Stimulated activated naive CD8-positive, alpha-beta T cell treated with anti-CD3 and anti-CD28 coated beads, Interleukin-15, amount 100 ng/mL, for 72 hours (primary cell): Measurements from ENCODE around the gene IFNG.
A peak's percentile ranks its signal among the peaks of the same experiment; 100 is the strongest.
"Not testable (repeated sequence)": the region's sequence is repeated elsewhere in the genome, so short reads cannot be mapped to it uniquely, and the experiment has no call there.

Experiments used
- ATAC-seq: fragments of 150-1000 bp; cut with Tn5 transposase; 2 replicates; pipeline ENCODE4 v1.10.0; 2021; ENCODE audit warnings: mild to moderate bottlenecking, moderate library complexity
- DNase-seq, 2 donors: peaks; one replicate each; pipeline ENCODE4 v3.0.0; 2021 to 2022
- H3K27ac Mint-ChIP-seq, 2 donors: one replicate each; pipeline ENCODE4 v1.8.0; 2022; ENCODE audit warnings: mild to moderate bottlenecking in 2 of 2, mixed read lengths in 2 of 2, moderate library complexity in 2 of 2
- H3K27me3 Mint-ChIP-seq: one replicate; pipeline ENCODE4 v1.8.0; 2022; ENCODE audit warnings: mixed read lengths
- H3K4me1 Mint-ChIP-seq: one replicate; pipeline ENCODE4 v1.8.0; 2022; ENCODE audit warnings: mild to moderate bottlenecking, mixed read lengths
- H3K4me3 Mint-ChIP-seq, 2 donors: one replicate each; pipeline ENCODE4 v1.8.0; 2022; ENCODE audit warnings: mild to moderate bottlenecking in 2 of 2, mixed read lengths in 2 of 2, moderate library complexity in 1 of 2
- H3K9me3 Mint-ChIP-seq, 2 donors: one replicate each; pipeline ENCODE4 v1.8.0; 2022; ENCODE audit warnings: mixed read lengths in 2 of 2

The IFNG gene

DNA sequence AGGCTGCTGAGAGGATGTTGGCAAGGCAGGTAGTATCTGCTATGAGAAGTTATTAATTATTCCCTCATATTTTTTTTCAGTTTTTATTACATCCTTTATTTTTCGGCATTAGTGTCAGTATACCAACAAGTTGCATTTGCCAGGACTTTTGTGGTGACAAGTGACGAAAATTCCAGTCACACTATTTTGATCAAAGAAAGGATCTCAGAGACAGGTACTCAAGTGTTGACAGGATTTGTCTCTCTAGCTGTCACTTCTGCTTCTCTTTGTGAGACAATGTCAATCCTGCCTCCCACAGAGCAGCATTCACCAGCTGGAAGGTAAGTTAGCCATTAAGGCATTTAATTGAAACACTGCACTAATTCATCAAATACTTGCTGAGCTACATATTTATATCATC lies 18.0 kb upstream of the IFNG start:
- Mint-ChIP-seq H3K27ac (peak overlapping the region in 1 of 2 donors; percentile 96), H3K27me3 (no peaks in the 10 kb centered on the region), H3K4me1 (peaks cover 83% of the 10 kb centered on the region), H3K9me3 (no peaks in the 10 kb centered on the region), H3K4me3 (peak overlapping the region in 1 of 2 donors; percentile 73)
- ATAC-seq, result no peak
- DNase-seq, result no peak

GRCh38 chr12:68176257-68176656 lies 16.7 kb upstream of the IFNG start:
- ATAC-seq (peak; percentile 2), DNase-seq (no peak)
- Mint-ChIP-seq H3K9me3 (no peaks in the 10 kb centered on the region), H3K4me3 (peak overlapping the region; percentile 68 to 73), H3K27ac (peak overlapping the region; percentile 28 to 96), H3K4me1 (peaks cover 81% of the 10 kb centered on the region), H3K27me3 (no peaks in the 10 kb centered on the region)

DNA sequence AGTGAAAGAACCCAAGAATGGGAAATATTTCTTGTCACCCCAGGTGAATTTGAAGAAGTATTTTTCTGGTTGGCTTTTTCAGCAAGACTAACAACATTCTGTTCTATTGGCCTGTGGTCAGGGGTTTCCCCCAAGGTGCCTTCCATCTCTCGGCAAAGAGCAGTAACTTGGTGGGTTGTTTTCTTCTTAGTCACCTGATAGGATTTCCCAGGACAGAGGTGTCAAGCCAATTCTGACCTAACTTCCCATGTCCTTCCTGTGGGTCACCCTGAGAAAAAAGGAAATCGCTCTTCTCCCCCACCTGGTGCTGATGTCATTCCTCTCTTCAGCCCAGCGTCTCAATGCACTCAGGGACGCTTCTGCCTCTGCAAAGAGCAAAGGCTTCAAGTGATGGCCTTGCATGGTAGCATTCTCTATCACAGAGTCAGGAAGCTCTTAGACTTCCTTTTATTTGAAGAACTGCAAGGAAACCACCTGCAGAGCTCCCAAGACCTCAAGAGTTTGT lies 16.1 kb upstream of the IFNG start:
- peak; percentile 91 for ATAC-seq
- H3K27me3 Mint-ChIP-seq, result no peaks in the 10 kb centered on the region
- H3K4me3 Mint-ChIP-seq, result peak overlapping the region; percentile 68 to 73
- peak overlapping the region; percentile 70 to 86 for H3K27ac Mint-ChIP-seq
- H3K4me1 Mint-ChIP-seq, result peaks cover 75% of the 10 kb centered on the region
- H3K9me3 Mint-ChIP-seq, result no peaks in the 10 kb centered on the region
- peak; percentile 57 to 85 for DNase-seq

DNA sequence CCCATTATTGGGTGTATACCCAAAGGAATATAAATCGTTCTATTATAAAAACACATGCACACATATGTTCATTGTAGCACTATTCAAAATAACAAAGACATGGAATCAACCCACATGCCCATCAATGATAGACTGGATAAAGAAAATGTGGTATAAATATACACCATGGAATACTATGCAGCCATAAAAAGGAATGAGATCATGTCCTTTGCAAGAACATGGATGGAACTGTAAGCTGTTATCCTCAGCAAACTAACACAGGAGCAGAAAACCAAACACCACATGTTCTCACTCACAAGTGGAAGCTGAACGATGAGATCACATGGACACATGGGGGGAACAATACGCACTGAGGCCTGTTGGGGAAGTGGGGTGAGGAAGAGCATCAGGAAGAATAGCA lies 15.2 kb upstream of the IFNG start:
- H3K4me3 Mint-ChIP-seq, result peak overlapping the region; percentile 68 to 73
- H3K4me1 Mint-ChIP-seq, result peaks cover 67% of the 10 kb centered on the region
- H3K27ac Mint-ChIP-seq, result peak overlapping the region in 1 of 2 donors; percentile 16
- H3K27me3 Mint-ChIP-seq, DNase-seq, H3K9me3 Mint-ChIP-seq, ATAC-seq: not testable (repeated sequence)

DNA sequence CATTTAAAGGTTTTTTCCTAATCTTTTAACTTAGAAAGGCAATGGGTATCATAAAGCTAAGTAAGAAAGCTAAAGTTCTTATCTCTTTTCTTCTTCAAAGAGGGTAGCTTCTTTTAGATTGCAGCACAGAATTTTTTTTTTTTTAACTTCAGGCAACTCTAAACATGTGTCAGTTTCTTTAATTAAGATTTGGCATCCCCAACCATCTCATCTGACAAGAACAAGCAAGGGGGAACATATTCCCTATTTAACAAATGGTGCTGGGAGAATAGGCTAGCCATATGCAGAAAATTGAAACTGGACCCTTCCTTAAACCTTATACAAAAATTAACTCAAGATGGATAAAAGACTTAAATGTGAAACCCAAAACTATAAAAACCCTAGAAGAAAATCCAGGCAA lies 14.3 kb upstream of the IFNG start:
- Mint-ChIP-seq H3K27ac (peak overlapping the region in 1 of 2 donors; percentile 70), H3K4me1 (peaks cover 67% of the 10 kb centered on the region), H3K9me3 (no peaks in the 10 kb centered on the region), H3K27me3 (no peaks in the 10 kb centered on the region), H3K4me3 (peak overlapping the region; percentile 8 to 73)
- ATAC-seq (no peak), DNase-seq (no peak)

DNA sequence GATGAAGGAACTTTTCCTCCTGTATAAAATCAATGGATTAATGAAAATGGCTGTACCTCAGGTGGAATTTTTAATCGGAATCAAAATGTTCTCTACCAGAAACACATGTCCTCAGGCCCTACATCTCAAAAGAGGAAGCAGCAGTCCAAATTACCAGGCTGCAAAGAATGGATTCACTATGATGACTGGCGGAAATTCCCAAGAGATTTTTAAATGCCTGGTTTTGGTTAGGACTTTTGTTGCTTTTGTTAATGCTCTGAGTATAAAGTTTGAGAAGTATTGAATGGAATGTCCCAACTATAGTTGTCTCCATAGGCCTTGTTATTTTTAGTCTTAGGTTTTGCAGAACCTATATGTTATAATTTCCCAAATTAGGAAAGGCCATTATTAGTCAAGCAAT lies 11.2 kb upstream of the IFNG start:
- H3K9me3 Mint-ChIP-seq, result no peaks in the 10 kb centered on the region
- H3K4me1 Mint-ChIP-seq, result peaks cover 45% of the 10 kb centered on the region
- H3K27me3 Mint-ChIP-seq, result no peaks in the 10 kb centered on the region
- no peak for DNase-seq
- no peak overlapping the region for H3K4me3 Mint-ChIP-seq
- no peak overlapping the region for H3K27ac Mint-ChIP-seq
- ATAC-seq, result no peak

DNA sequence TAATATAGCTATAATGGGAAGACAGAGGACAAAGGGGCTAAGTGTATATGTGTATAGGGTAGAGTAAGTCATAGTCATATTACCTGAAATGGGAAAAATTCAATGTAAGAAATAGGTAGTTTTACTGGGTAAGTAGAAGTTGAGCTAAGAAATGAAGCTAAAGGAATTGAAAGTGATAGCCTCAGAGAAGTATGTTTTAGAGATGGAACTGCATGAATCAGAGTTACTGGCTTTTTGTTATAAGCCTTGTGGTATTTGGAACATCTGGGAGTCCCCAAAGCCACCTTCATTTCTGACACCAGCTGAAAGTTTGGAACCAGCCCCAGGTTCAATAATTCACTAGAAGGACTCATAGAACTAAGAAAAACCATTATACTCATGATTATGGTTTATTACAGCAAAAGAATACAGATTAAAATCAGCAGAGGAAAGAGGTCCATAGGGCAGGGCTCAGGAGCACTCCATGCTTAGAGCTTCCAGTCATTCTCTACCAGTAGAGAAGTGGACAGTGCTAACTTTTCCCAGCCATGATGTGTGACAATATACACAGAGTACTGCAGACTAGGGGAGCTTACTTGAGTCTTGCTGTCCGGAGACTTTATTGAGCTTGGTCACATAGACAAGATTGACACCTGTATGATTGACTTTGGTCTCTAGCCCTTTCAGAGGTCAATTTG lies 9.8 kb upstream of the IFNG start:
- H3K4me1 Mint-ChIP-seq, result peaks cover 32% of the 10 kb centered on the region
- H3K9me3 Mint-ChIP-seq, result no peaks in the 10 kb centered on the region
- peak overlapping the region in 1 of 2 donors; percentile 89 for H3K27ac Mint-ChIP-seq
- no peak for DNase-seq
- peak; percentile 66 for ATAC-seq
- H3K27me3 Mint-ChIP-seq, result no peaks in the 10 kb centered on the region
- peak overlapping the region in 1 of 2 donors; percentile 57 for H3K4me3 Mint-ChIP-seq

GRCh38 chr12:68166317-68166831 lies 6.8 kb upstream of the IFNG start:
- Mint-ChIP-seq H3K27me3 (no peaks in the 10 kb centered on the region), H3K4me1 (peaks cover 38% of the 10 kb centered on the region), H3K4me3 (peak overlapping the region in 1 of 2 donors; percentile 6), H3K9me3 (no peaks in the 10 kb centered on the region), H3K27ac (peak overlapping the region in 1 of 2 donors; percentile 84)
- ATAC-seq (no peak), DNase-seq (no peak)

DNA sequence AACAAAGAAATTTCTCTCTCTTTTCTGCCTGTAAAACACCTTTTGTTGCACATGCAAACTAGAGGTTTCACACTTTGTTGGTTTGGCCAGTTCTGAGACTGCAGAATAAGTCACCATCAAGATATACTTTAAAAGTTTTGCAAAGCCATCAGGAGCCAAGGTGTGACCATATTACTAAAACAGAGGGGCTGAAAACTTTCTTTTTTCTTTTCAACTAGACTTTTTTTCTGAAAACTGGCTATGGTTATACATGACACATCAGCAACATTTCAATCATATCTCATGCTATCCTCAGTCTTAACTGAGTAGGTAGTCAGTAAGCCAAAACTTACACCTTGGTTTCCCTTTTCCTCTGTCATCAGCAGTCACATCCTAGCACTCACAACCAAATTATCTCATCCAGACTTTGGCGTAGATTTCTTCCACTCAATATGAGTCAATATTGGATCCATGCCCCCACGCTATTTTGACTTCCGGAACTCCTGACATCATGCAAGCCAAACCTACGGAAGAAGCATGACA lies 4.1 kb upstream of the IFNG start:
- DNase-seq (peak in 1 of 2 donors; percentile 64), ATAC-seq (peak; percentile 88)
- no peaks in the 10 kb centered on the region for H3K9me3 Mint-ChIP-seq
- H3K27me3 Mint-ChIP-seq, result no peaks in the 10 kb centered on the region
- peaks cover 36% of the 10 kb centered on the region for H3K4me1 Mint-ChIP-seq
- peak overlapping the region in 1 of 2 donors; percentile 70 for H3K27ac Mint-ChIP-seq
- peak overlapping the region in 1 of 2 donors; percentile 60 for H3K4me3 Mint-ChIP-seq

DNA sequence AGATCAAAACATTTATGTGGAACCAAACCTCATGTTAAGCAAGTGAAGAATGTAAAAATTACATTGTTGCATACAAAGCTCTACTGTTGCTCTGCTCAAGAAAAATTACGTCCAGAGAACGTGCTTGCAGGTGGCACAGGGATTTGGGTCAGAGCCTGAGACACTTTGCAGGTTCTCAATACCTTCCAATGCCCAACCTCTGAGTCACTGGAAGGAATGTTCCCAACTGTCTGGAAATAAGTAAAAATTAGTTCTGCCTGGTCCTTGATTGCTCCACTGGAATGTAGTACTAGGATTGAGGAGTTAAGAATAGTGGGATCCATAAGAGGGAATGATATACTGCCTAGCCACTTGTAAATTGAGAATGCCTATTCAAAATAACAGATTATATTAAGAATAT lies 2.8 kb upstream of the IFNG start:
- Mint-ChIP-seq H3K27me3 (no peaks in the 10 kb centered on the region), H3K4me3 (peak overlapping the region in 1 of 2 donors; percentile 60), H3K27ac (peak overlapping the region in 1 of 2 donors; percentile 59), H3K4me1 (peaks cover 45% of the 10 kb centered on the region), H3K9me3 (no peaks in the 10 kb centered on the region)
- DNase-seq, result no peak
- ATAC-seq, result no peak

DNA sequence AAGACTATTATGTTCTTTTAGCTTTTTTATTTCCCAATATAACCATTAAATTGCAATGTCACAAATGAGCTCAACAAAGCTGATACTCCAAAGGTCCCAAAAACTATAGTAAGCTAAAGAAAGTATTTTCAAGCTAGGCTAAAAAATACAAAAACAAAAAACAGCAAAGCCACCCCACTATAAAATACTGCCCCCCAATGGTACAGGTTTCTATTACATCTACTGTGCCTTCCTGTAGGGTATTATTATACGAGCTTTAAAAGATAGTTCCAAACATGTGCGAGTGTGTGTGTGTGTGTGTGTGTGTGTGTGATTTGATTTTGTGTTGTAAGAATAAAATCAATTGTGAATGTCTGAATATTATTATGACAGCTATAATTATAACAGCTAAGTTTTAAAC lies 1.1 kb downstream of the IFNG start:
- Mint-ChIP-seq H3K27ac (peak overlapping the region in 1 of 2 donors; percentile 92), H3K27me3 (no peaks in the 10 kb centered on the region), H3K4me3 (peak overlapping the region in 1 of 2 donors; percentile 92), H3K9me3 (no peaks in the 10 kb centered on the region), H3K4me1 (peaks cover 56% of the 10 kb centered on the region)
- no peak for ATAC-seq
- no peak for DNase-seq

DNA sequence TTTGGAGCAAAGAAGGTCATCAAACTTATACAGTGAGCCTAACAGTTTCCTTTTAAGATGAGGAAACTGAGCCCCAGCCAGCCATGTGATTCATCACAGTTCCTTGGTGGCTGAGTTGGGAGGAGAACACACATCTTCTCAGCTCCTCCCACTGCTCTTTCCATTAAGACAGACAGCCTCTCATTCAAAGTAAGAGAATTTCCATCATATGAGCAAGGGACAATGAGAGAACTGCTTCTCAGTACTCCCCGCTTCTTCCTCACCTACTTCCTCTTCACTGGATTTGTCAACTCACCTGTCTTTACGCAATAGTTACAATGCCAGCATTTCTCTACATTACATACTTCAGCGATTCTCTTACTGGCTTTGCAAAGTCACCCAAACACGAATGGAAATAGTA lies 2.2 kb downstream of the IFNG start:
- H3K4me3 Mint-ChIP-seq, result peak overlapping the region; percentile 46 to 92
- H3K27ac Mint-ChIP-seq, result peak overlapping the region; percentile 71 to 92
- peaks cover 51% of the 10 kb centered on the region for H3K4me1 Mint-ChIP-seq
- DNase-seq, result no peak
- H3K9me3 Mint-ChIP-seq, result no peaks in the 10 kb centered on the region
- no peak for ATAC-seq
- H3K27me3 Mint-ChIP-seq, result no peaks in the 10 kb centered on the region

- peak overlapping the region; percentile 82 to 92 for H3K27ac Mint-ChIP-seq
- peaks cover 51% of the 10 kb centered on the region for H3K4me1 Mint-ChIP-seq
- H3K9me3 Mint-ChIP-seq, result no peaks in the 10 kb centered on the region
- no peak for ATAC-seq
- H3K27me3 Mint-ChIP-seq, result no peaks in the 10 kb centered on the region
- H3K4me3 Mint-ChIP-seq, result peak overlapping the region; percentile 46 to 92
- no peak for DNase-seq
Observed at GRCh38 chr12:68156636-68157035, 2.9 kb downstream of the IFNG start.

DNA sequence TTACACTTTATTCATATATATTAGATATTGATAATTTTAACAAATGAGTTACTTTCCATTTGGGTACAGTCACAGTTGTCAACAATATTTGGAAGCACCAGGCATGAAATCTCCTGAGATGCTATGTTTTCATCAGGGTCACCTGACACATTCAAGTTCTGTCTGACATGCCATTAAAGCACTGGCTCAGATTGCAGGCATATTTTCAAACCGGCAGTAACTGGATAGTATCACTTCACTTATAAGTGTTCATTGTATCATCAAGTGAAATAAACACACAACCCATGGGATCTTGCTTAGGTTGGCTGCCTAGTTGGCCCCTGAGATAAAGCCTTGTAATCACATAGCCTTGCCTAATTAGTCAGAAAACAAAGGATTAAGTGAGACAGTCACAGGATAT lies 4.8 kb downstream of the IFNG start:
- no peaks in the 10 kb centered on the region for H3K9me3 Mint-ChIP-seq
- H3K4me1 Mint-ChIP-seq, result peaks cover 55% of the 10 kb centered on the region
- no peaks in the 10 kb centered on the region for H3K27me3 Mint-ChIP-seq

GRCh38 chr12:68148261-68148951 lies 11.1 kb downstream of the IFNG start:
- no peak for ATAC-seq
- H3K27ac Mint-ChIP-seq, result no peak overlapping the region
- no peak for DNase-seq
- no peaks in the 10 kb centered on the region for H3K27me3 Mint-ChIP-seq
- H3K9me3 Mint-ChIP-seq, result no peaks in the 10 kb centered on the region
- peaks cover 19% of the 10 kb centered on the region for H3K4me1 Mint-ChIP-seq
- no peak overlapping the region for H3K4me3 Mint-ChIP-seq

More for the DNA sequence above, 4.8 kb downstream of the IFNG start:
- ATAC-seq (no peak), DNase-seq (no peak)
- no peak overlapping the region for H3K27ac Mint-ChIP-seq
- H3K4me3 Mint-ChIP-seq, result peak overlapping the region in 1 of 2 donors; percentile 59

DNA sequence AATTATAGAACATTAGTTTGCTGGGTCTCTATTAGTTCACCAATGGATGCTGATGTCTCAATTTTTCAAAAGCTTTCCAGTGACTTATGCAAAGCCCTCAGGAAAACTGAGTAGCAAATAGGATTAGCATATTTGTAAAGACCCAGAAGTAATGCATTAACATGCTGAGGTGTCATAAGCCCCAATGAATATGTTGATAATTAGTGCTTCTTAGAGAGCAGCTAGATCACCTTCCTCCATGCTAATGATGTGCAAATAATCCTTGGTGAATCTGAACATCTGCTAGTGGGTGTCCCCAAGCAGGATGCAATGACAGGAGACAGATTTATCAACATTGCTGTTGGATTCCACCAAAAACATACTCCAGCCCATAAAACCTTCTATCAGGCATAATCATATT lies 19.0 kb downstream of the IFNG start:
- DNase-seq, result no peak
- Mint-ChIP-seq H3K27me3 (no peaks in the 10 kb centered on the region), H3K4me1 (peaks cover 62% of the 10 kb centered on the region), H3K4me3 (peak overlapping the region in 1 of 2 donors; percentile 6), H3K9me3 (no peaks in the 10 kb centered on the region), H3K27ac (peak overlapping the region in 1 of 2 donors; percentile 56)
- no peak for ATAC-seq
